GM19324 (cell line): ENCODE results near the gene ATG10.
"Not testable (repeated sequence)": the region's sequence is repeated elsewhere in the genome, so short reads cannot be mapped to it uniquely, and the experiment has no call there.

Experiments used
- ATAC-seq: cut with Tn5 transposase; IDR thresholded peaks from one replicate; pipeline ENCODE4 v1.9.1; 2021; ENCODE audit warnings: mild to moderate bottlenecking, moderate library complexity; ENCODE audit not compliant: unreplicated experiment, low FRiP score

ATG10 gene

GRCh38 chr5:82045554-82046275, 73.9 kb downstream of the ATG10 start:
- no peak for ATAC-seq

GRCh38 chr5:82046276-82046647, 74.4 kb downstream of the ATG10 start:
- no peak for ATAC-seq

- no peak for ATAC-seq
Observed at GRCh38 chr5:82050955-82051354, 79.1 kb downstream of the ATG10 start.

- ATAC-seq, result no peak
Observed at GRCh38 chr5:82054004-82054710, 82.3 kb downstream of the ATG10 start.

- no peak for ATAC-seq
Observed at GRCh38 chr5:82057051-82057450, 85.2 kb downstream of the ATG10 start.

- ATAC-seq, result no peak
Observed at GRCh38 chr5:82058710-82059109, 86.9 kb downstream of the ATG10 start.

GRCh38 chr5:82066791-82067190, 95.0 kb downstream of the ATG10 start:
- ATAC-seq, result no peak

GRCh38 chr5:82068042-82068441, 96.2 kb downstream of the ATG10 start:
- not testable (repeated sequence) for ATAC-seq

GRCh38 chr5:82068723-82069122, 96.9 kb downstream of the ATG10 start:
- ATAC-seq, result no peak

GRCh38 chr5:82072138-82072537, 100.3 kb downstream of the ATG10 start:
- no peak for ATAC-seq

GRCh38 chr5:82073179-82073578, 101.4 kb downstream of the ATG10 start:
- ATAC-seq, result no peak

- ATAC-seq, result no peak
Observed at GRCh38 chr5:82074950-82075349, 103.1 kb downstream of the ATG10 start.

- no peak for ATAC-seq
Observed at GRCh38 chr5:82077496-82077895, 105.7 kb downstream of the ATG10 start.

- ATAC-seq, result no peak
Observed at GRCh38 chr5:82091617-82092016, 119.8 kb downstream of the ATG10 start.

- no peak for ATAC-seq
Observed at GRCh38 chr5:82095536-82095935, 123.7 kb downstream of the ATG10 start.

GRCh38 chr5:82096249-82096648, 124.4 kb downstream of the ATG10 start:
- no peak for ATAC-seq

GRCh38 chr5:82100303-82101077, 128.7 kb downstream of the ATG10 start:
- ATAC-seq, result peak; percentile 73

- no peak for ATAC-seq
Observed at GRCh38 chr5:82104872-82105271, 133.0 kb downstream of the ATG10 start.

- no peak for ATAC-seq
Observed at GRCh38 chr5:82105457-82105856, 133.6 kb downstream of the ATG10 start.

GRCh38 chr5:82106207-82106606, 134.4 kb downstream of the ATG10 start:
- no peak for ATAC-seq

- ATAC-seq, result no peak
Observed at GRCh38 chr5:82106756-82107155, 134.9 kb downstream of the ATG10 start.
